ENCODE data around the gene ENTPD2. TPM values are rescaled to one million over a fixed set of nuclear protein-coding genes. Genes with fewer than 3 reads are reported as not detected.

The ENTPD2 gene
- total RNA-seq, 1 experiment from 2014 or later = 9.0 TPM

GRCh38 chr9:137046088-137046787 lies 7.6 kb downstream of the ENTPD2 start, which contains the start of gene NPDC1:
Gene NPDC1 (minus strand): TSS chr9:137046177. CDS start chr9:137045989, 188 bp downstream.
- intact Hi-C loops (cut with micrococcal nuclease; ENCODE audit: unreplicated experiment) = loop anchor here (2.0 to 5.0 kb wide), 2 partner anchors 71 to 181 kb away; partner anchors contain the start of gene RNF224
- DNase-seq = peak; percentile 73 to 91
- TF ChIP-seq CTCF (conservative IDR thresholded peaks at IDR 0.05) (peak; percentile 87), EZH2 (IDR thresholded peaks at IDR 0.05; ENCODE audit: low read depth) (no peak)
- Histone ChIP-seq H3K9me3 (ENCODE audit: insufficient read depth, low read depth) (no peaks in the 10 kb centered on the region), H3K4me1 (replicated peaks; ENCODE audit: insufficient read depth) (peaks cover 15% of the 10 kb centered on the region), H2AFZ (peak within 1 kb of the TSS; percentile 97), H3K36me3 (ENCODE audit: low read depth) (no peaks in the 10 kb centered on the region), H4K20me1 (ENCODE audit: insufficient read depth) (peaks cover 33% of the 10 kb centered on the region), H3F3A (ENCODE audit: insufficient read depth, low read depth) (peaks cover 14% of the 10 kb centered on the region; the same call in 1 of the 2 replicates), H3K79me2 (ENCODE audit: low read depth) (peaks cover 21% of the 10 kb centered on the region), H3K4me3 (peak within 1 kb of the TSS; percentile 92), H3K9me2 (ENCODE audit: insufficient read depth) (no peaks in the 10 kb centered on the region), H3K4me2 (peak within 1 kb of the TSS; percentile 99), H3K27me3 (ENCODE audit: insufficient read depth, low read depth) (peaks cover 6% of the 10 kb centered on the region), H3K27ac (no peak within 1 kb of the TSS)
- CTCF ChIA-PET = interaction anchor here (0.5 to 1.7 kb wide), 11 partner anchors 10 to 295 kb away, joined by 3 to 19 read pairs (median 4); no protein-coding TSS in a partner anchor
- POLR2A ChIA-PET (ENCODE audit: unreplicated experiment) = interaction anchor here (0.5 to 0.7 kb wide), 3 partner anchors 31 to 459 kb away, joined by 4 to 6 read pairs (median 5); partner anchors contain the start of gene UAP1L1
- BruUV-seq (replicated peaks) = no TSS peak

DNA sequence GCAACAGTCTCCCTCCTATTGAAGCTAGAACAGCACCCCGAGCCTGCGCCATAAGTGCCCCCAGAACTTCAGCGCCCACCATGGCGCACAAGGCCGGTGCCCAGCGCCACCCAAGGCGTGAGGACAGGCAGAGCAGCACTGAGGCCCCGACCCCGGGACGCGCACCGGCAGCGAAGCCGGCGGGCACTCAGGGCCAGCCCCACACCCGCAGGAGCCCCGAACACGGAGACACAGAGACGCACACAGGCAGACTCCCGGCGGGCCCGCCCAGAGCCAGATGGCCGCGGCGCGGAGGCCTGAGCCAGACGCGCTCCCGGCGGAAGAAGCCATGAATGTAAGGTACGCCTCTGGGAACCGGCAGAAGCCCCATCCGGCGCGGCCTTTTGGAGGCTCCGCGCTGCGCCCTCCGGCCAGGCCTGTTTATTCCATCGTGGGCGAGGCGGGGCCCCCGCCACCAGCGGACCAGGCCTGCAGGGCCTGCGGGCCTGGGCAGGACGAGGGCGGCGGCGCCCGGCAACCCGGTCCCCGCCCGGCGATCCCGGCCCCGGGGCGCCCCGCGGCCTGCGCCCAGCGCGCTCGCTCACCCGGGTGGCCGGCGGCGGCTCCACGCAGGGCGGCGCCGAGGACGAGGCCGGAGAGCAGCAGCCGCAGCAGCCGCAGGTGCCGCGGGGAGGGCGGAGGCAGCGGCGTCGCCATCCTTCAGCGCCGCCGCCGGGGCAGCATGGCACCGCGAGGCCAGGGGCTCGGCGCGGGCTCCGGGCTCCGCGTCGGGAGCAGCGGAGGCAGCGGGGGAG lies 8.4 kb downstream of the ENTPD2 start:
- Histone ChIP-seq H4K20me1 (ENCODE audit: insufficient read depth) (peaks cover 33% of the 10 kb centered on the region), H3K4me2 (peak overlapping the region; percentile 99), H3K4me3 (peak overlapping the region; percentile 92), H3K36me3 (ENCODE audit: low read depth) (no peaks in the 10 kb centered on the region), H3K27me3 (ENCODE audit: insufficient read depth, low read depth) (peaks cover 6% of the 10 kb centered on the region), H3F3A (ENCODE audit: insufficient read depth, low read depth) (peaks cover 14% of the 10 kb centered on the region; the same call in 1 of the 2 replicates), H3K4me1 (replicated peaks; ENCODE audit: insufficient read depth) (peaks cover 15% of the 10 kb centered on the region), H3K79me2 (ENCODE audit: low read depth) (peaks cover 21% of the 10 kb centered on the region), H2AFZ (peak overlapping the region; percentile 97), H3K9me3 (ENCODE audit: insufficient read depth, low read depth) (no peaks in the 10 kb centered on the region), H3K27ac (no peak overlapping the region), H3K9me2 (ENCODE audit: insufficient read depth) (no peaks in the 10 kb centered on the region)
- POLR2A ChIA-PET (ENCODE audit: unreplicated experiment) = no interaction called here
- no TSS peak for BruUV-seq (replicated peaks)
- DNase-seq = no peak
- intact Hi-C loops (cut with micrococcal nuclease; ENCODE audit: unreplicated experiment) = loop anchor here (2.0 to 5.0 kb wide), 2 partner anchors 72 to 181 kb away; partner anchors contain the start of gene RNF224
- TF ChIP-seq CTCF (conservative IDR thresholded peaks at IDR 0.05) = no peak
- no peak for TF ChIP-seq EZH2 (IDR thresholded peaks at IDR 0.05; ENCODE audit: low read depth)
- CTCF ChIA-PET = interaction anchor here (0.6 kb wide), 1 partner anchor 72 kb away, joined by 3 read pairs; no protein-coding TSS in a partner anchor

- no TSS peak for BruUV-seq (replicated peaks)
- intact Hi-C loops (cut with micrococcal nuclease; ENCODE audit: unreplicated experiment) = loop anchor here (5.0 kb wide), 1 partner anchor 73 kb away; no protein-coding TSS in a partner anchor
- POLR2A ChIA-PET (ENCODE audit: unreplicated experiment) = interaction anchor here (0.5 kb wide), 1 partner anchor 41 kb away, joined by 4 read pairs; no protein-coding TSS in a partner anchor
Observed at GRCh38 chr9:137044502-137045177, 9.2 kb downstream of the ENTPD2 start.

More at GRCh38 chr9:137044502-137045177, 9.2 kb downstream of the ENTPD2 start:
- peaks cover 33% of the 10 kb centered on the region for H4K20me1 ChIP-seq (ENCODE audit: insufficient read depth)
- H3K9me2 ChIP-seq (ENCODE audit: insufficient read depth) = no peaks in the 10 kb centered on the region
- no peaks in the 10 kb centered on the region for H3K9me3 ChIP-seq (ENCODE audit: insufficient read depth, low read depth)
- no peak overlapping the region for H3K27ac ChIP-seq
- H3K4me1 ChIP-seq (replicated peaks; ENCODE audit: insufficient read depth) = peaks cover 15% of the 10 kb centered on the region
- H2AFZ ChIP-seq = no peak overlapping the region
- peak overlapping the region; percentile 92; the same call in 1 of the 2 replicates for H3K4me3 ChIP-seq
- H3K27me3 ChIP-seq (ENCODE audit: insufficient read depth, low read depth) = peaks cover 5% of the 10 kb centered on the region
- CTCF ChIA-PET = no interaction called here
- H3K36me3 ChIP-seq (ENCODE audit: low read depth) = no peaks in the 10 kb centered on the region
- peaks cover 21% of the 10 kb centered on the region for H3K79me2 ChIP-seq (ENCODE audit: low read depth)
- peak in 1 of 2 experiments; percentile 61 for DNase-seq
- peaks cover 14% of the 10 kb centered on the region; the same call in 1 of the 2 replicates for H3F3A ChIP-seq (ENCODE audit: insufficient read depth, low read depth)
- H3K4me2 ChIP-seq = peak overlapping the region; percentile 98
- TF ChIP-seq CTCF (conservative IDR thresholded peaks at IDR 0.05) (no peak), EZH2 (IDR thresholded peaks at IDR 0.05; ENCODE audit: low read depth) (no peak)

Data from PC-9 (cell line).